Measurements from ENCODE around the gene PIK3CG.
A peak's percentile ranks its signal among the peaks of the same experiment; 100 is the strongest.

- TF ChIP-seq EP300 (IDR thresholded peaks at IDR 0.05; ENCODE audit: borderline replicate concordance) (peak; percentile 28; the same call in 1 of the 2 replicates), USF1 (IDR thresholded peaks at IDR 0.05) (no peak), EGR1 (IDR thresholded peaks at IDR 0.05) (no peak), ZBTB7A (IDR thresholded peaks at IDR 0.05; ENCODE audit: low read depth) (no peak), MAX (IDR thresholded peaks at IDR 0.05) (no peak), NFIC (IDR thresholded peaks at IDR 0.05) (peak; percentile 94), CREB1 (IDR thresholded peaks at IDR 0.05; ENCODE audit: low read depth) (no peak)
These were observed 6.2 kb upstream of the PIK3CG start for GRCh38 chr7:106858618-106859532.

Data from Ishikawa (cell line).